Prostate gland (tissue), 2 donors: ENCODE data around the gene PCNT. TPM values are rescaled to one million over a fixed set of nuclear protein-coding genes. Genes with fewer than 3 reads are reported as not detected.

ENCODE experiments used
- DNase-seq: peaks from one replicate; pipeline ENCODE4 v3.0.0-alpha.2; 2019; ENCODE audit warnings: low spot score
- H3K27ac ChIP-seq, 2 donors: fragments of 200-600 bp; sonication (generic); 2 replicates each; pipeline ENCODE4 v1.5.1; 2017 to 2019
- H3K27me3 ChIP-seq: fragments of 200-600 bp; sonication (generic); replicated peaks from 2 replicates; pipeline ENCODE4 v1.5.1; 2019; ENCODE audit not compliant: insufficient read depth
- H3K36me3 ChIP-seq, 2 donors: fragments of 200-600 bp; sonication (generic); 1 replicate in 1 of 2; 2 replicates in 1 of 2; pipeline versions ENCODE4 v1.5.1 to v1.8.1; 2017 to 2019
- H3K4me1 ChIP-seq: fragments of 200-600 bp; sonication (generic); replicated peaks from 2 replicates; pipeline ENCODE4 v1.5.1; 2019
- H3K4me3 ChIP-seq, 2 donors: fragments of 200-600 bp; sonication (generic); 2 replicates each; pipeline ENCODE4 v1.5.1; 2017 to 2019
- H3K9me3 ChIP-seq: fragments of 200-600 bp; sonication (generic); 2 replicates; pipeline ENCODE4 v1.5.1; 2017
- POLR2A ChIP-seq: fragments of 450-650 bp; IDR thresholded peaks from one replicate; pipeline ENCODE4 v1.6.1; 2016; ENCODE audit warnings: antibody characterized with exemption, mild to moderate bottlenecking
- POLR2AphosphoS5 ChIP-seq: sonication (generic); formaldehyde crosslinking; IDR thresholded peaks from one replicate; pipeline ENCODE4 v1.6.1; 2017; ENCODE audit warnings: antibody characterized with exemption
- WGBS: methylation state at CpG from one replicate; pipeline ENCODE4 v1.1.5; 2018; 5-methylcytosine and 5-hydroxymethylcytosine counted together
- intact Hi-C: fragments of 100-400 bp; cut with DNase I; formaldehyde crosslinking; loops from one replicate; pipeline ENCODE4 v1.14.2; 2022
- total RNA-seq, 2 donors: library from RNA; depleted of rRNA; stranded (reverse); fragments of >200 nt; gene quantifications; one replicate each; pipeline ENCODE4 v1.1.0, GENCODE V29; 2016
- TF ChIP-seq, protein P1 (sequence below), 4 experiments: fragments of 200-600 bp in 2 of 4; fragments of 450-650 bp in 2 of 4; sonication (generic) in 2 of 4; IDR thresholded peaks; 1 replicate in 3 of 4; 2 replicates in 1 of 4; pipeline ENCODE4 v1.5.1; 2016 to 2019; ENCODE audit warnings: antibody characterized with exemption in 4 of 4, mild to moderate bottlenecking in 2 of 4, moderate library complexity in 2 of 4

The PCNT gene
- total RNA-seq, 2 donors from 2014 or later, result 33.8 to 70.9 TPM

DNA sequence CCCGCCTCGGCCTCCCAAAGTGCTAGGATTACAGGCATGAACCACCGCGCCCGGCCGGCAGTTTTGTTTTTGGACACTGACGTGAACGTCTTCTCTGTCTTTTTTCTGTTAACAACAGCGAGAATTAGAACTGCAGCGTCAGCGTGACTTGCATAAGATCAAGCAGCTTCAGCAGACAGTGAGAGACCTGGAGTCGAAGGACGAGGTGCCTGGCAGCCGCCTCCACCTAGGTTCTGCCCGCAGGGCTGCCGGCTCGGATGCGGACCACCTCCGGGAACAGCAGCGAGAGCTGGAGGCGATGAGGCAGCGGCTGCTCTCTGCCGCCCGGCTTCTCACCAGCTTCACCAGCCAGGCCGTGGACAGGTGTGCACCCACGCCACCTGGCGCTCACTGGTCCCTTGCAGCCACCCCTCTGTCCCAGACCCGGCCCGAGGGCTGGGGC, 111.9 kb downstream of the PCNT start:
- WGBS, result 97% methylated on average over 29 of the region's 29 CpGs
- H3K9me3 ChIP-seq, result no peaks in the 10 kb centered on the region
- H3K27ac ChIP-seq, result no peak overlapping the region
- peaks cover 0 to 10% of the 10 kb centered on the region in 2 donors for H3K36me3 ChIP-seq
- TF ChIP-seq, protein P1, sequence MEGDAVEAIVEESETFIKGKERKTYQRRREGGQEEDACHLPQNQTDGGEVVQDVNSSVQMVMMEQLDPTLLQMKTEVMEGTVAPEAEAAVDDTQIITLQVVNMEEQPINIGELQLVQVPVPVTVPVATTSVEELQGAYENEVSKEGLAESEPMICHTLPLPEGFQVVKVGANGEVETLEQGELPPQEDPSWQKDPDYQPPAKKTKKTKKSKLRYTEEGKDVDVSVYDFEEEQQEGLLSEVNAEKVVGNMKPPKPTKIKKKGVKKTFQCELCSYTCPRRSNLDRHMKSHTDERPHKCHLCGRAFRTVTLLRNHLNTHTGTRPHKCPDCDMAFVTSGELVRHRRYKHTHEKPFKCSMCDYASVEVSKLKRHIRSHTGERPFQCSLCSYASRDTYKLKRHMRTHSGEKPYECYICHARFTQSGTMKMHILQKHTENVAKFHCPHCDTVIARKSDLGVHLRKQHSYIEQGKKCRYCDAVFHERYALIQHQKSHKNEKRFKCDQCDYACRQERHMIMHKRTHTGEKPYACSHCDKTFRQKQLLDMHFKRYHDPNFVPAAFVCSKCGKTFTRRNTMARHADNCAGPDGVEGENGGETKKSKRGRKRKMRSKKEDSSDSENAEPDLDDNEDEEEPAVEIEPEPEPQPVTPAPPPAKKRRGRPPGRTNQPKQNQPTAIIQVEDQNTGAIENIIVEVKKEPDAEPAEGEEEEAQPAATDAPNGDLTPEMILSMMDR (IDR thresholded peaks at IDR 0.05), result no peak
- no peak for TF ChIP-seq POLR2AphosphoS5
- no peaks in the 10 kb centered on the region for H3K27me3 ChIP-seq
- intact Hi-C loops, result no loop called here
- no peak overlapping the region for H3K4me3 ChIP-seq
- no peaks in the 10 kb centered on the region for H3K4me1 ChIP-seq
- DNase-seq, result no peak

DNA sequence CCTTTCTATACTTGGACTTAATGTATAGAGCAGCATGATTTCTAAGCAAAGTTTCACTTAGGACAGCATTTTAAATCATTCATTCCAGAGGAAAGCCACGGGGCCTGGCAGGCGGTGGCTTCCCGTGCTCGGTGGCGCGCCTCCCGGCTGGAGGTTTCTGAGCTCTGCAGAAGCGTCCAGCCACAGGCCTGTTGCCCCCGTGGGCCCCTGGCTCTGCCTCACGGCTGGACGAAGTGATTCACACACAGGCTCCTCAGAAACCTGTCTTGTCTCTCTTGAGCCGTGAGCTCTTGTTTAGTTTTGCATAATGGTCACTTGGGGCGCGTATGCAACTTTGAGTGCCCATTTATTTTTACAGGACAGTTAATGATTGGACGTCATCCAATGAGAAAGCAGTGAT, 112.7 kb downstream of the PCNT start:
- TF ChIP-seq POLR2A (no peak), POLR2AphosphoS5 (no peak)
- TF ChIP-seq, protein P1 (IDR thresholded peaks at IDR 0.05), result no peak
- peaks cover 0 to 9% of the 10 kb centered on the region in 2 donors for H3K36me3 ChIP-seq
- intact Hi-C loops, result no loop called here
- H3K9me3 ChIP-seq, result no peaks in the 10 kb centered on the region
- H3K27ac ChIP-seq, result no peak overlapping the region
- H3K4me3 ChIP-seq, result no peak overlapping the region
- DNase-seq, result no peak
- 72% methylated on average over 15 of the region's 15 CpGs for WGBS
- no peaks in the 10 kb centered on the region for H3K27me3 ChIP-seq
- no peaks in the 10 kb centered on the region for H3K4me1 ChIP-seq

DNA sequence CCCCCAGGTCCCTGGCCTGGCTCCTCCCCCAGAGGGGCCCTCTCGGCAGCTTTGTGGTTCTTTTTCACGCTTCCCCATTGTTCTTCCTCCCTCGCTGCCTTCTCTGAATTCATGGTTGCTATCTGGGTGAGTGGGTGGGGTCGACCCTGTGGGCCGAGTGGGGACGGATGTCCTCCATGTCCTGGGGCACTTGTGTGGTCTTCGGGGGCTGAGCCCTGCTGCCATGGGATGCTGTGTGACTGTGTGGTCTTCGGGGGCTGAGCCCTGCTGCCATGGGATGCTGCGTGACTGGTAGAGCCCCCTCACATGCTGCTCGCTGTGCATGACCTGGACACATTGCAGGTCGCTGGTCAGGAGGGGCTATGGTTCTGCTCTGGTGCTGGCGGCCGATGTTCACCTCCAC, 113.1 kb downstream of the PCNT start:
- 80% methylated on average over 13 of the region's 13 CpGs for WGBS
- no peaks in the 10 kb centered on the region for H3K9me3 ChIP-seq
- intact Hi-C loops, result no loop called here

DNA sequence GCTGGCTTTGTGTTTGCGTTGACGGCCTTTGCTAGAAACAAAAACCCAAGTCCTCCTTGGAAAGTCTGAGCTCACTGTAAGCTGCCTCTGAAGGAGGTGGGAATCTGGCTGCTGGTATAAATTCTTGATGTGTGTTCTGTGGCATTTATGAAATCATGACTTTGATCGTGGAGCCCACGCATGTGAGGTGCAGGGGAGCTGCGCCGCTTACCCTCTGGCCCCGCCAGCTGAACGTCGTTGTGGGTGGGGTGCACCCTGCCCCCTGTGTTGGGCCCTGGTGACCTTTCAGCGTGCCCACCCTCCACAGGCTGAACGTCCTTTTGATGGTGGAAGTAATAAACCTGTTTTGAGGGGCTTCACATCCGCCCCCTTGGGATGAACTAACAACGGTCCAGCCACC, 113.6 kb downstream of the PCNT start:
- no peaks in the 10 kb centered on the region for H3K27me3 ChIP-seq
- WGBS, result 77% methylated on average over 13 of the region's 13 CpGs
- no peaks in the 10 kb centered on the region for H3K4me1 ChIP-seq
- no peak overlapping the region for H3K27ac ChIP-seq
- H3K9me3 ChIP-seq, result no peaks in the 10 kb centered on the region
- DNase-seq, result no peak
- intact Hi-C loops, result no loop called here
- peaks cover 0 to 9% of the 10 kb centered on the region in 2 donors for H3K36me3 ChIP-seq
- TF ChIP-seq, protein P1 (IDR thresholded peaks at IDR 0.05), result no peak
- no peak for TF ChIP-seq POLR2AphosphoS5
- TF ChIP-seq POLR2A, result no peak
- no peak overlapping the region for H3K4me3 ChIP-seq

More for the DNA sequence above, 113.1 kb downstream of the PCNT start:
- no peak for DNase-seq
- Histone ChIP-seq H3K4me1 (no peaks in the 10 kb centered on the region), H3K36me3 (peaks cover 0 to 9% of the 10 kb centered on the region in 2 donors), H3K4me3 (no peak overlapping the region), H3K27ac (no peak overlapping the region), H3K27me3 (no peaks in the 10 kb centered on the region)
- TF ChIP-seq POLR2AphosphoS5 (no peak), POLR2A (no peak)
- TF ChIP-seq, protein P1 (IDR thresholded peaks at IDR 0.05), result no peak

DNA sequence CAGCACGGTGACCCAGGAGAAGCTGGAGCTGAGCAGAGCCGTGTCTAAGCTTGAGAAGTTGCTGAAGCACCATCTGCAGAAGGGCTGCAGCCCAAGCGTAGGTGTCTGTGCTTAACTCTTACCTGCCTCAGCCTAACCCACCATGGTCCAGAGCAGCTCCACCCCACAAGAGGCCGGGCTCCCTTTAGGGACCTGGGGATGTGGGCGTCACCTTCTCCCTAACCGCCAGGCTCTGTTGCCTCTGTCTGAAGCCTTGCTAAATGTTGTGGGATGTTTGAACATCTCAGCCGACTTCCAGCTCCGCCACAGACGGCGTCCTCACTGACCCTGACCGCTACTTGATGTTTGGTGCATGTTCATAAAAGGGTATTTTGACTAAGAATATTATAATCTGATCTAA, 114.3 kb downstream of the PCNT start:
- Histone ChIP-seq H3K4me1 (no peaks in the 10 kb centered on the region), H3K4me3 (no peak overlapping the region), H3K36me3 (peaks cover 0 to 9% of the 10 kb centered on the region in 2 donors), H3K27ac (no peak overlapping the region), H3K9me3 (no peaks in the 10 kb centered on the region), H3K27me3 (no peaks in the 10 kb centered on the region)
- DNase-seq, result no peak
- intact Hi-C loops, result no loop called here
- TF ChIP-seq POLR2A (no peak), POLR2AphosphoS5 (no peak)
- TF ChIP-seq, protein P1 (IDR thresholded peaks at IDR 0.05), result no peak
- 96% methylated on average over 11 of the region's 11 CpGs for WGBS
